ENCODE measurements around the gene GPBAR1.

The GPBAR1 gene

DNA sequence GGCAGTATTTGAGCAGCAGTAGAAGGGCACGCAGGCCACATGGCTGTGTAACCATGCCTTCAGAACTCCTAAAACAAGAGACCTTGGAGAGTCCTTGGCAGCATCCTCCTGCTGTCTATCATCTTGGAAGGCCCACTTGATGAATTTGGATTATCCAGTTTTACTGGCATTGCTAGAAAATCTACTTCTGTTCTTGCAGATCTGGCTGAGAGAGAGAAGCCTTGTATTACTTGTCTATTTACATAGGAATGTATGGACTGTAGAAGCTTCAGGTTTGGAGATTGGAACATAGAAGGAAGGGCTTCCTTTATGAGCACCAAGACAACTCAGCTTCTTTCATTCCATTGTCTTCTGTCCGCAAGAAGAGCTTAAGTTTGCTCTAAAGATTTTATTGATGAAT, 16.1 kb upstream of the GPBAR1 start:
- DNase-seq, result no peak

DNA sequence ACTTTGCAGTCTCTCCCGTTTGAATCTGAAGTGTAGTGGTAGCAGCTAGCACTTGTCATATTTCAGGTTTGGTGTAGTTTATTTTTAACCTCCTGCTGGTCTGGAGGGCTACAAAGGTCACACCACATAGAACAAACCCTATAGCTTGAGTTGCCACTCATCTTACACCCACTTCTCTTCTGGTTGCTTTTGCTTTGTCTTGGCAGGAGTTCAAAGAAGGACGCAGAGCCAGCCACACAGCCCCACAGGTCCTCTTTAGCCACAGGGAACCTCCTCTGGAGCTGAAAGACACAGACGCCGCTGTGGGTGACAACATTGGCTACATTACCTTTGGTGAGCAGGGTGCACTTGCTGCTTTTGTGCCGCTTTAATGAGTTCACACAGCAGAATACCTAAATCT, 15.6 kb upstream of the GPBAR1 start:
- DNase-seq, result no peak

DNA sequence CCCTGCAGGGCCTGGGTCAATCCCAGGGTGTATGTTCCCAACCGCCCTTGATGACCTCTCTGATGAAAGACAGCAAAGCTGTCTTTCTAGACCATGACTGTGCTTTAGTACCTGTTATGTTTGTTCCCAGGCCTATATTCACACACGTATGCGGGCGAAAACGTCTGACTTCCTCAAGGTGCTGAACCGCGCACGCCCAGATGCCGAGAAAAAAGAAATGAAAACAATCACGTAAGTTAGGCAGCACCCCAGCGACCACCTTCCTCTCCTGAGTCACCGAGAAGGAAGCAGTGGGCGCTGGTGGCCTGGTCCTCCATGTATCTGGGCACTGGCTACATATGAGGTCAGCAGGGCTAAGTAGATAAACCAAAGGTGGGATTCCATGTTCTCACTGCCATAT, 11.1 kb upstream of the GPBAR1 start:
- DNase-seq, result no peak

DNA sequence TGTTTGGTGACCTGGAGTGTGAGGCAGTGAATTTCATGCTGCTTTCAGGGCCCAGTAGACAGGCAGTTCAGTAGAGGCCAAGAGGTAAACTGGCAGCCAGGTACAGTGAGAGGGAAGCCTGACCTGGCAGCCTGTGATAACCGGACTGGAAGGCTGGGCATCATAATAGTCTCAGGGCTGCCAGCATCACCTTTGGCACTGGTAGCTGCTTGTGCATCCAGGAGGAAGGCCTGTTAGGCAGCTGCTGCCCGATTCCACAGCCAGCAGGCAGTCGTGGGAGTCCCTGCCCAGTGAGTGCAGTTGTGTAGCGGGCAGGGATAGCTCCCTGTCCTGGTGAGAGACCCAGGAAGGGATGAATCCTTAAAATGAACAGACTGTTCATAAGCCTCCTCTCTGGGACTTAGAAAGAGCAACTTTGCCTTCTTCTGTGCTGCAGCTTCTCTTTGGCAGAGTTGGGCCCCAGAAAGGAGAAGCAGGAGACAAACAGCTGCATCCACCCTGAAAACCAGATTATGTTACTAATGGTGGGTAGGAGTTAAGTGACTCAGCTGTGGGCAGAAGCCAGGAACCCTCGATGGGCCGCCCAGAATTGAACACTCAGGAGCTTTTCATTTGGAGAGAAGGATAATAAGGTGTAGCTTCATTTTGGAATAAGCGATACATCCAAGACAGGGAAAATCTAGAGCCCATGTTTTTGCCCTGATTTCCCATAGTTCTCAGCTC, 8.1 kb upstream of the GPBAR1 start:
- no peak for DNase-seq

DNA sequence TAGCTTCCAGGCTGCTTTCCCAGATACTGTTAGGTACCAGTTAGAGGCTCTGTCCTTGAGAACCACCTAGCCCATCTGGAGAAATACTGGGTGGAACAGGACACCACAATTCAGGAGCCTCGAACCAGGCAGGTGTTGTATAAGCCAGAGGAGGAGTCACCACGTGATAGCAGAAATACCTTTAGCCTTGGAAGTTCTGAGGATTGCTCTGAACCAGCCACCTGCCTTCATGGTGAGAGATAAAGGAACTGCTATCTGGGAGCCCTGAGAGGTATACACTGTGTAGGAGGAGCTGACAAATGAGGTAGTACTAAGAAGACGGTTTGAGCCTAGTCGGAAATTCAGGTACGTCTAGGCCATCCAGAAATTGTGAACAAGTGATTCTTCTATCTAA, 7.6 kb upstream of the GPBAR1 start:
- DNase-seq, result no peak

DNA sequence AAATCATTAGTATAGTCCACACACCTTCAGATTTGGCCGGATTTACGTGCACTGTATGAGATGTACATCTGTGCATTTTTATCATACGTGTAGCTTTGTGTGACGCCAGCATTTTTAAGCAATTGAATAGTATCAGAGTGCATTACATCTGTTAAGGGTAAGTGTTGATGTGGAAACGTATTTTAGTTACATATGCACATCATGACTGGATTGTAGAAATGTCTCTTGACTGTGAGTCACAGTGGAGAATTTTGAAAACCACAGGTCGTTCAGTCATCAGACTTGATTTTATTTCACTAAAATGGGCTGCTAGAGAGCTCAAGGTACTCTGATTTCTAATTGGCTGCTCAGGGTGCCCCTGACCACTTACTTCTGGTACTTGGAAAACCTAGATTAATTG, 5.4 kb upstream of the GPBAR1 start:
- peak; percentile 62 for DNase-seq

DNA sequence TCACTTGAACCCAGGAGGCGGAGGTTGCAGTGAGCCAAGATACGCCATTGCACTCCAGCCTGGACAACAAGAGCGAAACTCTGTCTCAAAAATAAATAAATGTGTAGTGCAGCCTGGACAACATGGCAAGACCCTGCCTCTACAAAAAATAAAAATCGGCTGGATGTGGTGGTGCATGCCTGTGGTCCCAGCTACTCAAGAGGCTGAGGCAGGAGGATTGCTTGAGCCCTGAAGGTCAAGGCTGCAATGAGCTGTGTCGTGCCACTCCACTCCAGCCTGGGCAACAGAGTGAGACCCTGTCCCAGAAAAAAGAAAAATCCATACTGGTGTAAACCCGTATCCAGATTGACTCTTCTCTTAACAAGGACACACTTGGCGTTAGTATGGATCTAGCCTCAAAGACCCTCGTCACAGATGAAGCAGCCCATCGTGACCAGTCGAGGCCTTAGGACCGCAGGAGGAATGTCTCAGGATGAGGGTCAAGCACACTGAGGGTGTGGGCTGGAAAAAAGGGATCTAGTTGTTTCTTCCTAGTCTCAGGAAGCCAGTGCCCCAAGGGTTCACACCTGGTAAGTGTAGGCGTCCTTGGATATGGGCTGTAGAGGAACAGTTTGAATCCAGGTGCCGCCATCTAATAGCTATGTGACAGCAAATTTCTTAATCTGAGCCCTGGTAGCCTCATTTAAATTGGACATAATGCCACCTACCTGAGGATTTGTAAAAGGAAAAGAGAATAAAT, 4.0 kb upstream of the GPBAR1 start:
- no peak for DNase-seq

DNA sequence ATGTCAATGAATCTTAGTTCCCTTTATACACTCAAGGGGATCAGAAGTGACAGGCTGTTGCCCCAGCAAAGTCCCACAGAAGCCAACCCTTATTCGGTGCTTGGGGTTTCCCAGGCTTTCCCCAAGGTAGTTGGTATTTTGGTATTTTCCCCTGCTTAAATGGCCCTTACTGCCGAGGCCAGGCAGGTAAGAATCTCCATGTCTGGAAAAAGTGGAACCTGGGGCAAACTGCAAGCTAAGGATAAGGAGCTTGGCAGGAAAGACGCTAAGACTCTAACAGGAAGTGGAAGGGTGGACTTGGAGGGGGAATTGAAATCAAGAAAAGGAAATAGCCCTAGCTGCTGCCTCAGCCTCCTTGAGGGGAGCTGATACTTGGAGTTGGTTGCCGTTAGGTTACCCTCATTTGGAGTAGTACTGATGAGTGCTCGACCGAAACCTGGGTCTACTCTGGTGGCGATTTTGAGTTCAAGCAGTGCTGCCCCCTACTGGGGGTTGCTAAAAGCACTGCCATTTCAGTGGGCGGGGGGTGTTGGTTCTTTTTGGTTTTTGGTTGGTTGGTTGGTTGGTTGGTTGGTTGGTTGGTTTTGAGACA, 3.3 kb upstream of the GPBAR1 start:
- DNase-seq, result no peak

DNA sequence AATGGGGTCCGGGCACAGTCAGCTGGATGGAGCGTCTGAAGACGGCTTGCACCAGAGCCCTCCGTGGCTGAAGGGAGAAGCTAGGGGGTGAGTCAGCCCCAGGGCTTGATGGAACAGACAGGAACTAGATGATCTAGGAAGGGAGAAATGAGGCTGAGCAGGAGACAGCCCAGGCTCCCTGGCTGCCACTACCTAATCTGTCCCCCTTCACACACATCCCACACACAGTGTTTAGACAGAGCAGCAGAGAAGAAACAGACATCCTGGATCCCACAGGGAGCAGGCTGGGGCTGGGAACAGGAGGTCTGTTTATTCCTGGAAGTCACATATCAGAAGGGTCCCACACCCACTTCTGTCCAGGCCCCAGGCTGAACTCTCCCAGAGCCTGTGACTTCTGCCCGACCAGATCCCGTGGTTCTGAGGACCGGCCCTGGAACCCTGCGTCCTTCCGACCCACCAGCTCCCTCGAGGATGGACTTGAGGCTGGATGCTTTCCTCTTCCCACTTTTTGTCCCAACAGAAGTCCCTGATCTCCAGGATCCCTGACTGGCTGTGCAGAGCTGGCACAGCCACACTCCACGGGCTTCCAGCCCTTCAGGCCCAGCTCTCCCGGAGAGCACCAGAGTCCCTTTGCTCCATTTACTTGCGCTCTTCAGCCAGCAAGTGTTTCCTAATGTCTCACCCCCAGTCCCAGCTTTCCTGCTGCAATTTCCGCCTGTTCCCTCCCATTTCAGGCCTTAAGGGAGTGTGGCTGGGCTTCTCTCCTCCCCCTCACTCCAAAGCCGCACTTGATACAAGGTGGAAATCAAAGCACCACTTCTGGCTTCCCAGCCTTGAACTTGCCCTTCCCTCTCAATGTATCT, 1.5 kb upstream of the GPBAR1 start:
- peak; percentile 78 for DNase-seq

DNA sequence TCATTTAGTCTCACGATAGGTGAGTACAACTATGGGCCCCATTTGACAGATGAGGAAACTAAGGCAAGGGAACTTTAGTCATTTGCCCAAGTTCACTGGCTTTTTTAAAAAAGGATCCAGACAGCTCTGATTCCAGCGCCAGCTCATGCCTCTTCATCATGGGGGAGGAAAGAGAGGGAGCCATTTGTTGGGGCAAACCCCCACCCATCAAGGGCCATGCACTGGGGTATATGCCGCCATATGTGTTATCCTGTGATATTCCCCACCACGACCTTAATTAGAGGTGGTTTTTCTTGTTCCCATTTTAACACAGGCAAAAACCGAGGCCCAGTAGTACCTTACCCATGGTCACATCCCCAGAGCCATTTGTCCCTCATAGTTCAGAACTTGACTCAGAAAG, 649 bp upstream of the GPBAR1 start:
- DNase-seq, result no peak

DNA sequence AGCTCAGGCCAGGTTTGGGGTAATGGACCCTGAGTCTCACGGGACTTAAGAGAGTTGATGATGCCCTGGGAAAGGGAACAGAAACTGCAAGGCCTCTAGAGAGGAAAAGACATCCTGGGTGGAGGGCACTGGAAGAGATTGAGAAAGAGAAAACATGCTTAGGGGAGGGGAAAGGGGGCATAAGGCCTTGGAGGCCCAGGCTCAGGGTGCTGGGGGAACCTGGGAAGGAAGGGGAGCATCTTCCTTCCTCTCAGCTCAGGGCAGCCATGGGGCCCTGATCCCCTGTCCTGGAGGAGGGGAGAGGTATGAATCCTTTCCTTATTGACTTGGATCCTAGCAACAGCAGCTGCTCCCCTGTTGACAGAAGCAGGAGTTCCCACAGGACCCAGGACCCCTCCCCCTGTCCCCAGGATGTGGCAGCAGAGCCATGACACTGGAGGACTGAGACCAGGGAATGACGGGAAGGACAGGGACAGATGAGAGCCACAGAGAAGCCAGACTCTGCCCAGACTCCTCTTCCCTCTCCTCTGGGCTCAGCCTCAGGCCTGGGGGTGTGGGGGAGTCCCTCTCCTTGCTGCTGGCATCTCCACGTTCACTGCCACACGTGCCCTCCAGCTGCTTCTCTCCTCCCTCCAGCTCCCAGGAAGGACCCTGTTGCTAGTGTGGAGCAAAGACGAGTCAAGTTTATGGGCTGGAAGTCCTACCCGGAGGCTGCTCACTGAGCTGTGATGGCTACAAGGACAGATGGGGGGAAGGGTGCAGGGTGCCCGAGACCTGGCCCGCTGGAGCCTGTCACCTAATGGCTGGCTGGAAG, 815 bp downstream of the GPBAR1 start:
- DNase-seq, result no peak

DNA sequence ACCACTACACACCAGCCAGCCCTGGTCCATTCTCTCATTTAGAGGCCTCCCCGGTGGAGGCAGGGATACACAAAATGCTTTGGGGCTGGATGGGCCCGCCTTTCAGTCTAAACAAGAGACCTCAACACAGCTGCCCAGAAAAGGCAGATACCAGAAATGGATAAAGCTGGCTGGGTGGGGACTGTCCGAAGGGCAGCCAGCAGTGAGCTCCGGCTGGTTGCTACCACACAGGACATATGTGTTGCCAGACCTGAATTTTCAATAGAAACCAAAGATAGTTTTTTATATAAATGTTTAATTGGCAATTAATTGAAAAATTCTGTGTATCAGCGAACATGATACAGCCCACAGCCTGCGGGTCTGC, 1.4 kb downstream of the GPBAR1 start:
- no peak for DNase-seq

DNA sequence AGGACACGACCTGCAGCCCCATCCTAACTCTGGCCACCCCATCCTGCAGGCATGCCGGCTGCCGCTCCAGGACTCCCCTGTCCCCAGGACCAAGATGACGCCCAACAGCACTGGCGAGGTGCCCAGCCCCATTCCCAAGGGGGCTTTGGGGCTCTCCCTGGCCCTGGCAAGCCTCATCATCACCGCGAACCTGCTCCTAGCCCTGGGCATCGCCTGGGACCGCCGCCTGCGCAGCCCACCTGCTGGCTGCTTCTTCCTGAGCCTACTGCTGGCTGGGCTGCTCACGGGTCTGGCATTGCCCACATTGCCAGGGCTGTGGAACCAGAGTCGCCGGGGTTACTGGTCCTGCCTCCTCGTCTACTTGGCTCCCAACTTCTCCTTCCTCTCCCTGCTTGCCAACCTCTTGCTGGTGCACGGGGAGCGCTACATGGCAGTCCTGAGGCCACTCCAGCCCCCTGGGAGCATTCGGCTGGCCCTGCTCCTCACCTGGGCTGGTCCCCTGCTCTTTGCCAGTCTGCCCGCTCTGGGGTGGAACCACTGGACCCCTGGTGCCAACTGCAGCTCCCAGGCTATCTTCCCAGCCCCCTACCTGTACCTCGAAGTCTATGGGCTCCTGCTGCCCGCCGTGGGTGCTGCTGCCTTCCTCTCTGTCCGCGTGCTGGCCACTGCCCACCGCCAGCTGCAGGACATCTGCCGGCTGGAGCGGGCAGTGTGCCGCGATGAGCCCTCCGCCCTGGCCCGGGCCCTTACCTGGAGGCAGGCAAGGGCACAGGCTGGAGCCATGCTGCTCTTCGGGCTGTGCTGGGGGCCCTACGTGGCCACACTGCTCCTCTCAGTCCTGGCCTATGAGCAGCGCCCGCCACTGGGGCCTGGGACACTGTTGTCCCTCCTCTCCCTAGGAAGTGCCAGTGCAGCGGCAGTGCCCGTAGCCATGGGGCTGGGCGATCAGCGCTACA, 2.1 kb downstream of the GPBAR1 start:
- DNase-seq, result no peak

DNA sequence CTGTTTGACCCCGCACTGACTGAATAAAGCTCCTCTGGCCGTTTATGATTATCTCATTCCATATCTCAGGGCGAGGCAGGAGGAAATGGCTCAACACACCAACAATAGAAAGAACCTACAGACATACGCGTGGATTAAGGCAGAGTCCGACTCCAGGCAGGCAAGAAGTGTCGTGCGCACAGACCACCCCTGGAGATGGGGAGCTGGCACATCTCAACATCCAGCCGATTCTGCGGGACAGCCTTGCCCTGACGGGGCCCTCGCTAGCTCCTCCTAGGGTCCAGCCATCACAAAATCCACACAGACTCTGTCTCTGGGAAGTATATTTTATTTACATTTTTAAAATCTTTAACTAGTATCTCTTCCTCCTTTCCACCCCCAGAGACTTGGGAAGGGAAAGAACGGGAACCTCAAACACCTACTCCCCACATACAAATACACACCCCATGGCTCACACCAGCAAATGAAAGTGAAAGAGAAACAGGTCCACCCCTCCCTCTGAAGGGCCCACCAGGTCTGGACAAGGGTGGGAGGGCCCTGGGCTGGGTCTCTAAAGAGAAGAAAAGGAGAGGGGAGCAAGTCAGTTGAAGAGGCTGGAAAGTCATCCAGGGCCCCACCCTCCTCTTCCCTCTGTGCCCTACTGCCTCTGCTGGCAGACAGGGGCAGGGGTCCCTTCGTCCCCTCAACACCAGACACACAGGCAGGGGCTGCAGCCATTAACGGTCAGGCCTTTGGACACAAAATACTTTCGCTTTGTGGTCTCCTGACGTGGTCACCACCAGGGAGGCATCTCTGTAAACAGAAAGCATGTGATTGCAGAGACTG, 3.2 kb downstream of the GPBAR1 start:
- no peak for DNase-seq

DNA sequence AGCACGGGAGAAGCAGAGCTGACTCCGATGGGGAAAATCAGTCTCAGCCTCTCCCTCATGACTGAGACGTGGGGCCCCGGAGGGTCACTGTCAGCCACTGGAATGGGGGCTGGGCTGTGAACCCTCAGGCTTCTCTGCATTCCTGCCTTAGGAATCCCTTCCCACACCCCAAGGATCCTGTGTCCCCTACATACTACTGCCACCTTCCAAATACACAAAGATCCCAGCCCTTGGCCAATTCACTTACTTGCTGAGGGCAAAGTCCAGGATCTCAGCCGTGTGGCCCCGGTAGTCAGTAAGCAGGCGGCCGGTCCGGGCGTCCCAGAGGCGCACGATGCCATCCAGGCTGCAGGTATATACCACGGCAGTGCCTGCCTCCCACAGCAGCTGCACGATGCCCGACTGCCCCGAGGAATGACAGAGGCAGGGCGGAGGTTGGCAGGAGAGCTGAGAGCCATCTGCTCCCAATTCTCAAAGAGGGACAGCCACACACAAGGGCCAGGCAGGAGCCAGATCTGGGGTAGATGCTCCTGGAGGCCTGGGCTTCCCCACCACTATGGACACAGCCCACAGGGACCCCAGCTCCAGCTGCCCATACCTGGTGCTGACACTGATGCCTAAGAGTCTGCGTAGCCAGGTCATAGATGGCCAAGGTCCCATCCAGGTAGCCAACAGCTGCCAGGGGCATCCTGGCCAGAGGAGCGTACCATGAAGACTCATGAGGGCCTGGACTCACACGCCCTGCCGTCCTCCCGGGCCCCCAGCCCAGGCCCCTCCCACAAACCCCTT, 4.2 kb downstream of the GPBAR1 start:
- DNase-seq, result no peak

DNA sequence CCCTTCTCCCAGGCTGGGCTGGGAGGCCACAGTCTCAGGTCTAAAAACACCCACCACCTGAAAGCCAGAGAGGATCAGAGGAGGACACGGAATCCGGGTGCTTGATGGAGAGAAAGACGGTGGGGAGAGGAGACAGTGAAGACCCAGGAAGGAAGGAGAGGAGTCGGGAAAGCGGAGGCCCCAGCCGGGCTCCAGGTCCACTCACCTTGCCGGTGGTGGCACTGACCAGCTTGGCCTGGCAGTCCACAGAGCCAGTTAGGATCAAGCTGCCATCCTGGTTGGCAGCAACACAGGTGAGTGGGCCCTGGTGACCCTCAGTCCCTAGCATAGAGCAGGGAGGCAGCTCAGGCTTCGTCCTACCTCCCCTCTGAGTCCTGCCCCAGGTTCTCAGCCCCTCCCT, 4.8 kb downstream of the GPBAR1 start:
- no peak for DNase-seq

DNA sequence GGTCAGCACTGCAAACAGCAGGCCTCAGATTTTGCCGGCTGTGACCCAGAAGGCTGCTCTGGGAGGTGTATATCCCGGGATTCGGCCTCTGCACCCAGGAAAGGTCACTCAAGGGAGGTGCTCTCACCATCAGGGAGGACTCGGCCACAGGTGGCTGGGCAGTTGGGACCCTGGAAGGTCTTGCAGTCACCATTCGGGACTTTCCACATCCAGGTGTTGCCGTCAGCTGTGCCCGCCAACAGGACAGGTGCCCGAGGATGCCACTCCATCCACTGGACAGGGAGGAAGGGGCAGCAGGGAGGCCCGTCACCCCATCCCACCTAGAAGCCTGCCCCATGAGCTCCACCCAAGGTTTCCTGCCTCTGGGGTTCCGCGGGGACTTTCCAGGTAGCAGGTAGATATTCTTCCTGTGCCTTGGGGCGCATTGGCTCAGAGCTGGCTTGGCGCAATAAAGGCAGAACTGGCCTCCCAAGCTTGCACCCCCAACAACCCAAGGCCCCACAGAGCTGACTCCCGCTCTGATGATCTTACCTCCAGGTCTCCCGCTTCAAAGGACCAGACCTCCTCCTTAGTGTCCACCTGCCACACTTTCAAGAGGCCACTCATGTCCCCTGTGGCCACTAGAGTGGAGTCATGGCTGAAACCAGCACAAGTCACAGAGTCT, 5.6 kb downstream of the GPBAR1 start:
- DNase-seq, result no peak

DNA sequence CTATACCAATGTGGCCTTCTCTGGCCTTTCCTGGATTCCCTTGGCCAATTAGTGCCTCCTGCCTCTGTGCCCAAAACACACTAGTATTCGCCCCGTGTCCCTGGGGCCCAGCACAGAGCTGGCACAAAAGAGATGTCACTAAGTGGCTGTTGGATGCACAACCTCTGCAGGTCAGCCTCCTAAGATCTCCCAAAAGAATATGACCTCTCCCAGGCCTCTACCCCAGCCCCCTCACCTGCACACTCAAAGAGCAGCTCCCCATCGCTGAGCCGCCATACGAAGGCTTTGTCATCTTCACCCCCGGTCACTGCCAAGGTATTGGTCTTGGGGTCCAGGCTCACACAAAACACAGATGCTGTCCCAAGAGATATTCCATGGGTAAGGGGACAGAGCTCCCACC, 6.4 kb downstream of the GPBAR1 start:
- DNase-seq, result no peak

All from fibroblast of skin of abdomen (primary cell).